GM12878 (cell line): ENCODE data around the gene HMGN4.
A peak's percentile ranks its signal among the peaks of the same experiment; 100 is the strongest.

Experiments
- CEBPB ChIP-seq, 2 experiments: fragments of 150-350 bp in 1 of 2; IDR thresholded peaks; 2 replicates each; pipeline ENCODE4 v1.6.1; 2012 to 2014; ENCODE audit warnings: low read depth in 2 of 2, low read length in 2 of 2, borderline replicate concordance in 1 of 2, inconsistent platforms in 1 of 2
- CHD1 ChIP-seq: IDR thresholded peaks from 2 replicates; pipeline ENCODE4 v1.6.1; 2012; ENCODE audit warnings: low read depth, low read length, improper control_type of control experiment
- CHD2 ChIP-seq: IDR thresholded peaks from 2 replicates; pipeline ENCODE4 v1.6.1; 2011; ENCODE audit warnings: low read depth, low read length, improper control_type of control experiment, borderline replicate concordance
- CTCF ChIP-seq, 3 experiments: IDR thresholded peaks in 2 of 3; conservative IDR thresholded peaks in 1 of 3; 2 replicates each; pipeline ENCODE4 v1.5.1; 2011; ENCODE audit warnings: low read depth in 3 of 3, low read length in 3 of 3, mild to moderate bottlenecking in 3 of 3, control low read depth in 2 of 3, moderate library complexity in 2 of 3, inconsistent platforms in 1 of 3, mixed read lengths in 1 of 3; ENCODE audit not compliant: control insufficient read depth in 2 of 3, insufficient read depth in 1 of 3; ENCODE audit errors: extremely low read depth in 1 of 3
- EGR1 ChIP-seq, 2 experiments: IDR thresholded peaks; 1 replicate in 1 of 2; 2 replicates in 1 of 2; pipeline ENCODE4 v1.6.1; 2011 to 2012; ENCODE audit warnings: low read depth in 2 of 2, low read length in 2 of 2, borderline replicate concordance in 1 of 2, mild to moderate bottlenecking in 1 of 2, moderate library complexity in 1 of 2
- EP300 ChIP-seq, 2 experiments: fragments of 150-350 bp in 1 of 2; IDR thresholded peaks; 2 replicates each; pipeline ENCODE4 v1.6.1; 2011 to 2012; ENCODE audit warnings: low read depth in 2 of 2, low read length in 2 of 2, borderline replicate concordance in 1 of 2, improper control_type of control experiment in 1 of 2, inconsistent platforms in 1 of 2; ENCODE audit not compliant: control insufficient read depth in 1 of 2
- MAX ChIP-seq: IDR thresholded peaks from 2 replicates; pipeline ENCODE4 v1.6.1; 2012; ENCODE audit warnings: low read depth, low read length, improper control_type of control experiment
- RB1 ChIP-seq: fragments of 450-650 bp; formaldehyde crosslinking; IDR thresholded peaks from 2 replicates; pipeline ENCODE4 v1.6.1; 2017; ENCODE audit warnings: mild to moderate bottlenecking, borderline replicate concordance
- SMC3 ChIP-seq: IDR thresholded peaks from 2 replicates; pipeline ENCODE4 v1.6.1; 2011; ENCODE audit warnings: low read length, improper control_type of control experiment, borderline replicate concordance
- SP1 ChIP-seq: IDR thresholded peaks from one replicate; pipeline ENCODE4 v1.6.1; 2011; ENCODE audit warnings: low read depth, low read length
- SRF ChIP-seq, 2 experiments: IDR thresholded peaks; 2 replicates each; pipeline ENCODE4 v1.6.1; 2011; ENCODE audit warnings: low read depth in 2 of 2, low read length in 2 of 2, mild to moderate bottlenecking in 1 of 2, moderate library complexity in 1 of 2
- TF ChIP-seq, protein P1 (sequence below): IDR thresholded peaks from 2 replicates; pipeline ENCODE4 v1.6.1; 2011; ENCODE audit warnings: borderline replicate concordance, low read depth, mild to moderate bottlenecking, moderate library complexity, low read length; ENCODE audit not compliant: insufficient read depth, poor library complexity, severe bottlenecking
- TF ChIP-seq, protein P2 (sequence below): IDR thresholded peaks from 2 replicates; pipeline ENCODE4 v1.6.1; 2012; ENCODE audit warnings: mild to moderate bottlenecking, low read depth, low read length

- TF ChIP-seq, protein P1, sequence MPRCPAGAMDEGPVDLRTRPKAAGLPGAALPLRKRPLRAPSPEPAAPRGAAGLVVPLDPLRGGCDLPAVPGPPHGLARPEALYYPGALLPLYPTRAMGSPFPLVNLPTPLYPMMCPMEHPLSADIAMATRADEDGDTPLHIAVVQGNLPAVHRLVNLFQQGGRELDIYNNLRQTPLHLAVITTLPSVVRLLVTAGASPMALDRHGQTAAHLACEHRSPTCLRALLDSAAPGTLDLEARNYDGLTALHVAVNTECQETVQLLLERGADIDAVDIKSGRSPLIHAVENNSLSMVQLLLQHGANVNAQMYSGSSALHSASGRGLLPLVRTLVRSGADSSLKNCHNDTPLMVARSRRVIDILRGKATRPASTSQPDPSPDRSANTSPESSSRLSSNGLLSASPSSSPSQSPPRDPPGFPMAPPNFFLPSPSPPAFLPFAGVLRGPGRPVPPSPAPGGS, result no peak
- TF ChIP-seq CTCF (IDR thresholded peaks at IDR 0.05 in 2 of 3, conservative IDR thresholded peaks at IDR 0.05 in 1 of 3; ENCODE audit: control insufficient read depth in 2 of 3, extremely low read depth in 1 of 3, insufficient read depth in 1 of 3, low read depth in 3 of 3, low read length in 3 of 3) (0 out of 6 replicates have a peak, but pooled peaks of 1 of the 3 experiments have one; percentile 8), EP300 (IDR thresholded peaks at IDR 0.05; ENCODE audit: borderline replicate concordance in 1 of 2, control insufficient read depth in 1 of 2, low read depth in 2 of 2, low read length in 2 of 2) (peak in 1 of 2 experiments; percentile 74; a peak in 1 of 4 replicates), CHD2 (0 out of 2 replicates have a peak, but pooled peaks have one; percentile 48), MAX (peak; percentile 2; the same call in 1 of the 2 replicates), SRF (IDR thresholded peaks at IDR 0.05; ENCODE audit: low read depth in 2 of 2, low read length in 2 of 2) (no peak), CEBPB (IDR thresholded peaks at IDR 0.05; ENCODE audit: borderline replicate concordance in 1 of 2, low read depth in 2 of 2, low read length in 2 of 2) (no peak), CHD1 (no peak), SMC3 (no peak), EGR1 (IDR thresholded peaks at IDR 0.05; ENCODE audit: borderline replicate concordance in 1 of 2, low read depth in 2 of 2, low read length in 2 of 2) (peak in 1 of 2 experiments; percentile 76; a peak in 2 of 3 replicates), SP1 (no peak), RB1 (peak; percentile 41; the same call in 1 of the 2 replicates)
- TF ChIP-seq, protein P2, sequence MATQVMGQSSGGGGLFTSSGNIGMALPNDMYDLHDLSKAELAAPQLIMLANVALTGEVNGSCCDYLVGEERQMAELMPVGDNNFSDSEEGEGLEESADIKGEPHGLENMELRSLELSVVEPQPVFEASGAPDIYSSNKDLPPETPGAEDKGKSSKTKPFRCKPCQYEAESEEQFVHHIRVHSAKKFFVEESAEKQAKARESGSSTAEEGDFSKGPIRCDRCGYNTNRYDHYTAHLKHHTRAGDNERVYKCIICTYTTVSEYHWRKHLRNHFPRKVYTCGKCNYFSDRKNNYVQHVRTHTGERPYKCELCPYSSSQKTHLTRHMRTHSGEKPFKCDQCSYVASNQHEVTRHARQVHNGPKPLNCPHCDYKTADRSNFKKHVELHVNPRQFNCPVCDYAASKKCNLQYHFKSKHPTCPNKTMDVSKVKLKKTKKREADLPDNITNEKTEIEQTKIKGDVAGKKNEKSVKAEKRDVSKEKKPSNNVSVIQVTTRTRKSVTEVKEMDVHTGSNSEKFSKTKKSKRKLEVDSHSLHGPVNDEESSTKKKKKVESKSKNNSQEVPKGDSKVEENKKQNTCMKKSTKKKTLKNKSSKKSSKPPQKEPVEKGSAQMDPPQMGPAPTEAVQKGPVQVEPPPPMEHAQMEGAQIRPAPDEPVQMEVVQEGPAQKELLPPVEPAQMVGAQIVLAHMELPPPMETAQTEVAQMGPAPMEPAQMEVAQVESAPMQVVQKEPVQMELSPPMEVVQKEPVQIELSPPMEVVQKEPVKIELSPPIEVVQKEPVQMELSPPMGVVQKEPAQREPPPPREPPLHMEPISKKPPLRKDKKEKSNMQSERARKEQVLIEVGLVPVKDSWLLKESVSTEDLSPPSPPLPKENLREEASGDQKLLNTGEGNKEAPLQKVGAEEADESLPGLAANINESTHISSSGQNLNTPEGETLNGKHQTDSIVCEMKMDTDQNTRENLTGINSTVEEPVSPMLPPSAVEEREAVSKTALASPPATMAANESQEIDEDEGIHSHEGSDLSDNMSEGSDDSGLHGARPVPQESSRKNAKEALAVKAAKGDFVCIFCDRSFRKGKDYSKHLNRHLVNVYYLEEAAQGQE, result no peak
Measured at GRCh38 chr6:26537846-26538571, at the start of gene HMGN4.
